ENCODE results near the gene ISLR. TPM values are rescaled to one million over a fixed set of nuclear protein-coding genes. Genes with fewer than 3 reads are reported as not detected.

The ISLR gene
- polyA plus RNA-seq, 2 of the 4 experiments (the other 2 are of a cell fraction): 0.10 to 0.43 TPM

- no peak for TF ChIP-seq REST (IDR thresholded peaks at IDR 0.05)
- no peak for TF ChIP-seq ZSCAN20 (CRISPR knock-in tag; IDR thresholded peaks at IDR 0.05)
- TF ChIP-seq ZNF302 (CRISPR knock-in tag; IDR thresholded peaks at IDR 0.05): no peak
- TF ChIP-seq FOXS1 (CRISPR knock-in tag; IDR thresholded peaks at IDR 0.05): no peak
- TF ChIP-seq CTCF (IDR thresholded peaks at IDR 0.05): no peak
- no peak for TF ChIP-seq RARB (CRISPR knock-in tag; IDR thresholded peaks at IDR 0.05)
- TF ChIP-seq RFX5 (IDR thresholded peaks at IDR 0.05): no peak
Observed at GRCh38 chr15:74157868-74158827, 15.4 kb upstream of the ISLR start (continued).

- POLR2A ChIA-PET: no interaction called here
Observed at GRCh38 chr15:74158855-74159650, 14.5 kb upstream of the ISLR start.

More at GRCh38 chr15:74158855-74159650, 14.5 kb upstream of the ISLR start:
- CTCF ChIA-PET: interaction anchor here (1.0 kb wide), 1 partner anchor 17 kb away, joined by 3 read pairs; no protein-coding TSS in a partner anchor
- ATAC-seq (no peak), FAIRE-seq (no peak), DNase-seq (ENCODE audit: low read depth in 1 of 2, low spot score in 1 of 2) (no peak)
- Histone ChIP-seq H3K4me2 (no peak overlapping the region), H3K9me3 (no peaks in the 10 kb centered on the region), H3K4me1 (peaks cover 6% of the 10 kb centered on the region; the same call in 1 of the 3 replicates), H3K27ac (no peak overlapping the region), H3K4me3 (no peak overlapping the region)
- TF ChIP-seq CBX2 (IDR thresholded peaks at IDR 0.05; ENCODE audit: borderline replicate concordance, low read depth) (no peak), RFX5 (IDR thresholded peaks at IDR 0.05) (no peak), PBX3 (IDR thresholded peaks at IDR 0.05) (no peak), TFCP2L1 (CRISPR knock-in tag; IDR thresholded peaks at IDR 0.05) (no peak), KDM1A (IDR thresholded peaks at IDR 0.05; ENCODE audit: low read depth) (no peak), USF2 (IDR thresholded peaks at IDR 0.05) (no peak), FOSL2 (IDR thresholded peaks at IDR 0.05) (no peak), FOSL2 (CRISPR knock-in tag; IDR thresholded peaks at IDR 0.05) (no peak), MAFK (IDR thresholded peaks at IDR 0.05; ENCODE audit: partially characterized antibody) (no peak), POLR2A (IDR thresholded peaks at IDR 0.05; ENCODE audit: low read length) (no peak), CBX8 (IDR thresholded peaks at IDR 0.05) (no peak), CTCF (IDR thresholded peaks at IDR 0.05) (no peak), HOXA7 (CRISPR knock-in tag; IDR thresholded peaks at IDR 0.05) (no peak), BCL3 (IDR thresholded peaks at IDR 0.05) (no peak), BHLHE40 (IDR thresholded peaks at IDR 0.05; ENCODE audit: low read depth, low read length) (no peak), FOSB (CRISPR knock-in tag; IDR thresholded peaks at IDR 0.05) (no peak), ZFP36 (IDR thresholded peaks at IDR 0.05; ENCODE audit: borderline replicate concordance, partially characterized antibody) (no peak), MYC (IDR thresholded peaks at IDR 0.05; ENCODE audit: borderline replicate concordance, low read length) (no peak), ELK1 (IDR thresholded peaks at IDR 0.05; ENCODE audit: low read depth, low read length) (no peak)
- 59% methylated on average over 5 of the region's 5 CpGs for WGBS (ENCODE audit: missing lambda C conversion rate)

Measured in A549 (cell line).